K562 (cell line): ENCODE results near the gene VDAC1. TPM values are rescaled to one million over a fixed set of nuclear protein-coding genes. Genes with fewer than 3 reads are reported as not detected.
A peak's percentile ranks its signal among the peaks of the same experiment; 100 is the strongest.

Source experiments
- BRF1 ChIP-seq: IDR thresholded peaks from 3 replicates; pipeline ENCODE4 v1.6.1; 2011; ENCODE audit warnings: borderline replicate concordance, mild to moderate bottlenecking; ENCODE audit not compliant: insufficient read length; ENCODE audit errors: extremely low read depth
- CHCHD3 ChIP-seq: fragments of 250-450 bp; sonication (Bioruptor Pico); IDR thresholded peaks from 2 replicates; pipeline ENCODE4 v2.1.2; 2022; ENCODE audit warnings: mild to moderate bottlenecking
- CTCF ChIP-seq, 3 experiments: IDR thresholded peaks in 2 of 3; conservative IDR thresholded peaks in 1 of 3; 2 replicates each; pipeline ENCODE4 v1.5.1; 2011 to 2012; ENCODE audit warnings: low read length in 3 of 3, mild to moderate bottlenecking in 3 of 3, control low read depth in 2 of 3, improper control_type of control experiment in 1 of 3, inconsistent platforms in 1 of 3, low read depth in 1 of 3, mixed read lengths in 1 of 3, moderate library complexity in 1 of 3; ENCODE audit not compliant: insufficient read depth in 2 of 3
- ELF1 ChIP-seq: fragments of 200-800 bp; sonication (Bioruptor generic); IDR thresholded peaks from 2 replicates; pipeline ENCODE4 v1.6.1; 2016; ENCODE audit warnings: missing genetic modification characterization, missing compliant biosample characterization
- HOXB6 ChIP-seq: fragments of 250-450 bp; sonication (Bioruptor Pico); IDR thresholded peaks from 2 replicates; pipeline ENCODE4 v1.5.1; 2022; ENCODE audit warnings: mild to moderate bottlenecking, borderline replicate concordance
- MLX ChIP-seq, 2 experiments: fragments of 450-650 bp in 1 of 2; sonication (generic) in 1 of 2; formaldehyde crosslinking; conservative IDR thresholded peaks; 2 replicates each; pipeline versions ENCODE4 v1.4.0 to v1.8.1; 2020 to 2022; ENCODE audit warnings: mild to moderate bottlenecking in 1 of 2, missing genetic modification reagents in 1 of 2
- MXD1 ChIP-seq: fragments of 250-450 bp; sonication (Bioruptor Pico); IDR thresholded peaks from 2 replicates; pipeline ENCODE4 v1.8.0; 2021; ENCODE audit warnings: borderline replicate concordance, mild to moderate bottlenecking, moderate library complexity; ENCODE audit not compliant: poor library complexity, severe bottlenecking
- PBX2 ChIP-seq, 2 experiments: IDR thresholded peaks in 1 of 2; conservative IDR thresholded peaks in 1 of 2; 2 replicates each; pipeline ENCODE4 v1.6.1; 2016; ENCODE audit warnings: low read depth in 2 of 2, mild to moderate bottlenecking in 1 of 2, missing compliant biosample characterization in 1 of 2, missing genetic modification characterization in 1 of 2, moderate library complexity in 1 of 2
- ZBTB1 ChIP-seq: sonication (generic); formaldehyde crosslinking; IDR thresholded peaks from 2 replicates; pipeline ENCODE4 v1.8.1; 2023; ENCODE audit warnings: missing genetic modification reagents, low read depth, mild to moderate bottlenecking, borderline replicate concordance
- ZBTB49 ChIP-seq: sonication (generic); formaldehyde crosslinking; IDR thresholded peaks from 2 replicates; pipeline ENCODE4 v1.8.0; 2022; ENCODE audit warnings: missing genetic modification reagents, mild to moderate bottlenecking, borderline replicate concordance
- ZNF398 ChIP-seq: fragments of 250-450 bp; sonication (Bioruptor Pico); IDR thresholded peaks from 2 replicates; pipeline ENCODE4 v1.8.0; 2021; ENCODE audit warnings: moderate library complexity, mild to moderate bottlenecking, inconsistent platforms
- polyA plus RNA-seq, 8 experiments: library from polyadenylated mRNA; depleted of rRNA in 4 of 8; stranded (reverse) in 5 of 8; unstranded in 3 of 8; fragments of >200 nt; fragmentation: Nextera tagmentation in 2 of 8; fragmentation: Illumina TruSeq in 1 of 8; extraction: Ambion mirVana in 2 of 8; extraction: Trizol in 1 of 8; gene quantifications; 2 replicates each; pipeline versions ENCODE4 v1.2.1 to v1.2.3, GENCODE V29; 2011 to 2014; ENCODE audit warnings: inconsistent platforms in 1 of 8, missing spikeins in 1 of 8
- total RNA-seq, 7 experiments: library from RNA; depleted of rRNA in 6 of 7; stranded (reverse); fragments of >200 nt in 6 of 7; fragmentation: Illumina TruSeq in 2 of 7; extraction: Trizol in 2 of 7; gene quantifications; 2 replicates each; pipeline versions ENCODE4 v1.2.1 to v1.2.3, GENCODE V29; 2011 to 2021; ENCODE audit warnings: low replicate concordance in 1 of 7

VDAC1 gene
- total and polyA plus RNA-seq, 9 of the 15 experiments (the other 6 are each of a cell fraction or from before 2014, with no cell fraction given): 168 to 366 (median 293) TPM

GRCh38 chr5:133932441-133933168, 72.2 kb downstream of the VDAC1 start (continued):
- no peak for TF ChIP-seq ZBTB49
- TF ChIP-seq CHCHD3 (CRISPR knock-in tag): no peak
- no peak for TF ChIP-seq MXD1 (CRISPR knock-in tag)
- no peak for TF ChIP-seq BRF1
- TF ChIP-seq ZNF398 (CRISPR knock-in tag): no peak
- TF ChIP-seq CTCF (IDR thresholded peaks at IDR 0.05 in 2 of 3, conservative IDR thresholded peaks at IDR 0.05 in 1 of 3; ENCODE audit: insufficient read depth in 2 of 3, low read depth in 1 of 3, low read length in 3 of 3): no peak
- TF ChIP-seq MLX (CRISPR knock-in tag; conservative IDR thresholded peaks at IDR 0.05): no peak
- TF ChIP-seq HOXB6 (CRISPR knock-in tag): 0 out of 2 replicates have a peak, but pooled peaks have one; percentile 75
- TF ChIP-seq ELF1 (tag): 0 out of 2 replicates have a peak, but pooled peaks have one; percentile 24
- 0 out of 2 replicates have a peak, but pooled peaks have one; percentile 16 for TF ChIP-seq ZBTB1 (CRISPR knock-in tag)
- no peak for TF ChIP-seq PBX2 (CRISPR knock-in tag; IDR thresholded peaks at IDR 0.05; ENCODE audit: low read depth)
- TF ChIP-seq PBX2 (tag; conservative IDR thresholded peaks at IDR 0.05; ENCODE audit: low read depth): peak; percentile 44; the same call in 1 of the 2 replicates
